Spleen (tissue), 7 donors: Measurements from ENCODE around the gene TGM3.

Experiments
- CTCF ChIP-seq, 11 experiments: fragments of 200-600 bp in 7 of 11; fragments of 450-650 bp in 4 of 11; sonication (generic) in 4 of 11; IDR thresholded peaks in 8 of 11; conservative IDR thresholded peaks in 3 of 11; 1 replicate in 7 of 11; 2 replicates in 4 of 11; pipeline versions ENCODE4 v1.4.0 to v1.8.0; 2016 to 2021; ENCODE audit warnings: antibody characterized with exemption in 11 of 11, inconsistent platforms in 4 of 11, mild to moderate bottlenecking in 1 of 11
- POLR2A ChIP-seq, 3 donors: fragments of 450-650 bp; IDR thresholded peaks; one replicate each; pipeline ENCODE4 v1.5.1; 2017; ENCODE audit warnings: antibody characterized with exemption in 3 of 3, mild to moderate bottlenecking in 1 of 3
- POLR2AphosphoS5 ChIP-seq, 3 donors: sonication (generic); formaldehyde crosslinking; IDR thresholded peaks; one replicate each; pipeline ENCODE4 v1.5.1; 2017; ENCODE audit warnings: antibody characterized with exemption in 3 of 3
- donor health status: DM: no; HTN: no; CAD: no; lungs with moderate emphysema.
- donor health status: DM: no; HTN: no; CAD: no.
- donor health status: DM: no; HTN: no; CAD: no.

- TF ChIP-seq CTCF (IDR thresholded peaks at IDR 0.05 in 8 of 11, conservative IDR thresholded peaks at IDR 0.05 in 3 of 11) = no peak
- no peak for TF ChIP-seq POLR2A (IDR thresholded peaks at IDR 0.05)
- TF ChIP-seq POLR2AphosphoS5 (IDR thresholded peaks at IDR 0.05) = no peak
Observed at GRCh38 chr20:2304180-2304579, 8.4 kb downstream of the TGM3 start.
